Stimulated activated CD8-positive, alpha-beta memory T cell treated with anti-CD3 and anti-CD28 coated beads, Interleukin-7, amount 100 ng/mL, for 24 hours (primary cell): ENCODE data around the gene LTBP3.
A peak's percentile ranks its signal among the peaks of the same experiment; 100 is the strongest.

Experiments
- DNase-seq: peaks from one replicate; pipeline ENCODE4 v3.0.0-alpha.2; 2020; ENCODE audit warnings: low read depth

The LTBP3 gene

GRCh38 chr11:65506772-65507505 lies 51.2 kb downstream of the LTBP3 start:
- no peak for DNase-seq

GRCh38 chr11:65506290-65506771 lies 51.8 kb downstream of the LTBP3 start:
- no peak for DNase-seq

DNA sequence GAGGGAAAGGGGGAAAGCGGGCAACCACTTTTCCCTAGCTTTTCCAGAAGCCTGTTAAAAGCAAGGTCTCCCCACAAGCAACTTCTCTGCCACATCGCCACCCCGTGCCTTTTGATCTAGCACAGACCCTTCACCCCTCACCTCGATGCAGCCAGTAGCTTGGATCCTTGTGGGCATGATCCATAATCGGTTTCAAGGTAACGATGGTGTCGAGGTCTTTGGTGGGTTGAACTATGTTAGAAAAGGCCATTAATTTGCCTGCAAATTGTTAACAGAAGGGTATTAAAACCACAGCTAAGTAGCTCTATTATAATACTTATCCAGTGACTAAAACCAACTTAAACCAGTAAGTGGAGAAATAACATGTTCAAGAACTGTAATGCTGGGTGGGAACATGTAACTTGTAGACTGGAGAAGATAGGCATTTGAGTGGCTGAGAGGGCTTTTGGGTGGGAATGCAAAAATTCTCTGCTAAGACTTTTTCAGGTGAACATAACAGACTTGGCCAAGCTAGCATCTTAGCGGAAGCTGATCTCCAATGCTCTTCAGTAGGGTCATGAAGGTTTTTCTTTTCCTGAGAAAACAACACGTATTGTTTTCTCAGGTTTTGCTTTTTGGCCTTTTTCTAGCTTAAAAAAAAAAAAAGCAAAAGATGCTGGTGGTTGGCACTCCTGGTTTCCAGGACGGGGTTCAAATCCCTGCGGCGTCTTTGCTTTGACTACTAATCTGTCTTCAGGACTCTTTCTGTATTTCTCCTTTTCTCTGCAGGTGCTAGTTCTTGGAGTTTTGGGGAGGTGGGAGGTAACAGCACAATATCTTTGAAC lies 52.5 kb downstream of the LTBP3 start:
- DNase-seq = no peak

GRCh38 chr11:65504674-65505465 lies 53.3 kb downstream of the LTBP3 start:
- DNase-seq = no peak

DNA sequence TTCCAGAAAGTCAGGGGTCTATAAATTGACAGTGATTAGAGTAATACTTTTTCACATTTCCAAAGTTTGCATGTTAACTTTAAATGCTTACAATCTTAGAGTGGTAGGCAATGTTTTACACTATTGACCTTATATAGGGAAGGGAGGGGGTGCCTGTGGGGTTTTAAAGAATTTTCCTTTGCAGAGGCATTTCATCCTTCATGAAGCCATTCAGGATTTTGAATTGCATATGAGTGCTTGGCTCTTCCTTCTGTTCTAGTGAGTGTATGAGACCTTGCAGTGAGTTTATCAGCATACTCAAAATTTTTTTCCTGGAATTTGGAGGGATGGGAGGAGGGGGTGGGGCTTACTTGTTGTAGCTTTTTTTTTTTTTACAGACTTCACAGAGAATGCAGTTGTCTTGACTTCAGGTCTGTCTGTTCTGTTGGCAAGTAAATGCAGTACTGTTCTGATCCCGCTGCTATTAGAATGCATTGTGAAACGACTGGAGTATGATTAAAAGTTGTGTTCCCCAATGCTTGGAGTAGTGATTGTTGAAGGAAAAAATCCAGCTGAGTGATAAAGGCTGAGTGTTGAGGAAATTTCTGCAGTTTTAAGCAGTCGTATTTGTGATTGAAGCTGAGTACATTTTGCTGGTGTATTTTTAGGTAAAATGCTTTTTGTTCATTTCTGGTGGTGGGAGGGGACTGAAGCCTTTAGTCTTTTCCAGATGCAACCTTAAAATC lies 54.0 kb downstream of the LTBP3 start:
- DNase-seq = no peak

GRCh38 chr11:65503368-65503948 lies 54.7 kb downstream of the LTBP3 start:
- DNase-seq = no peak

- no peak for DNase-seq
Observed at GRCh38 chr11:65502555-65503367, 55.4 kb downstream of the LTBP3 start.

GRCh38 chr11:65502274-65502554 lies 55.9 kb downstream of the LTBP3 start:
- no peak for DNase-seq

GRCh38 chr11:65501472-65502273 lies 56.5 kb downstream of the LTBP3 start:
- no peak for DNase-seq

- DNase-seq = no peak
Observed at GRCh38 chr11:65501186-65501471, 57.0 kb downstream of the LTBP3 start.

DNA sequence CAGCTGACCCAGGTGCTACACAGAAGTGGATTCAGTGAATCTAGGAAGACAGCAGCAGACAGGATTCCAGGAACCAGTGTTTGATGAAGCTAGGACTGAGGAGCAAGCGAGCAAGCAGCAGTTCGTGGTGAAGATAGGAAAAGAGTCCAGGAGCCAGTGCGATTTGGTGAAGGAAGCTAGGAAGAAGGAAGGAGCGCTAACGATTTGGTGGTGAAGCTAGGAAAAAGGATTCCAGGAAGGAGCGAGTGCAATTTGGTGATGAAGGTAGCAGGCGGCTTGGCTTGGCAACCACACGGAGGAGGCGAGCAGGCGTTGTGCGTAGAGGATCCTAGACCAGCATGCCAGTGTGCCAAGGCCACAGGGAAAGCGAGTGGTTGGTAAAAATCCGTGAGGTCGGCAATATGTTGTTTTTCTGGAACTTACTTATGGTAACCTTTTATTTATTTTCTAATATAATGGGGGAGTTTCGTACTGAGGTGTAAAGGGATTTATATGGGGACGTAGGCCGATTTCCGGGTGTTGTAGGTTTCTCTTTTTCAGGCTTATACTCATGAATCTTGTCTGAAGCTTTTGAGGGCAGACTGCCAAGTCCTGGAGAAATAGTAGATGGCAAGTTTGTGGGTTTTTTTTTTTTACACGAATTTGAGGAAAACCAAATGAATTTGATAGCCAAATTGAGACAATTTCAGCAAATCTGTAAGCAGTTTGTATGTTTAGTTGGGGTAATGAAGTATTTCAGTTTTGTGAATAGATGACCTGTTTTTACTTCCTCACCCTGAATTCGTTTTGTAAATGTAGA lies 57.6 kb downstream of the LTBP3 start:
- no peak for DNase-seq

DNA sequence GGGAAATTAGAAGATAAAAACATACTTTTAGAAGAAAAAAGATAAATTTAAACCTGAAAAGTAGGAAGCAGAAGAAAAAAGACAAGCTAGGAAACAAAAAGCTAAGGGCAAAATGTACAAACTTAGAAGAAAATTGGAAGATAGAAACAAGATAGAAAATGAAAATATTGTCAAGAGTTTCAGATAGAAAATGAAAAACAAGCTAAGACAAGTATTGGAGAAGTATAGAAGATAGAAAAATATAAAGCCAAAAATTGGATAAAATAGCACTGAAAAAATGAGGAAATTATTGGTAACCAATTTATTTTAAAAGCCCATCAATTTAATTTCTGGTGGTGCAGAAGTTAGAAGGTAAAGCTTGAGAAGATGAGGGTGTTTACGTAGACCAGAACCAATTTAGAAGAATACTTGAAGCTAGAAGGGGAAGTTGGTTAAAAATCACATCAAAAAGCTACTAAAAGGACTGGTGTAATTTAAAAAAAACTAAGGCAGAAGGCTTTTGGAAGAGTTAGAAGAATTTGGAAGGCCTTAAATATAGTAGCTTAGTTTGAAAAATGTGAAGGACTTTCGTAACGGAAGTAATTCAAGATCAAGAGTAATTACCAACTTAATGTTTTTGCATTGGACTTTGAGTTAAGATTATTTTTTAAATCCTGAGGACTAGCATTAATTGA lies 58.3 kb downstream of the LTBP3 start:
- no peak for DNase-seq

- DNase-seq = peak; percentile 79
Observed at GRCh38 chr11:65498977-65499712, 59.0 kb downstream of the LTBP3 start, which contains the start of gene MALAT1. Gene MALAT1, plus strand, starts transcription at chr11:65499045.

GRCh38 chr11:65498727-65498976 lies 59.5 kb downstream of the LTBP3 start:
- DNase-seq = no peak

- DNase-seq = no peak
Observed at GRCh38 chr11:65498042-65498726, 60.0 kb downstream of the LTBP3 start.

DNA sequence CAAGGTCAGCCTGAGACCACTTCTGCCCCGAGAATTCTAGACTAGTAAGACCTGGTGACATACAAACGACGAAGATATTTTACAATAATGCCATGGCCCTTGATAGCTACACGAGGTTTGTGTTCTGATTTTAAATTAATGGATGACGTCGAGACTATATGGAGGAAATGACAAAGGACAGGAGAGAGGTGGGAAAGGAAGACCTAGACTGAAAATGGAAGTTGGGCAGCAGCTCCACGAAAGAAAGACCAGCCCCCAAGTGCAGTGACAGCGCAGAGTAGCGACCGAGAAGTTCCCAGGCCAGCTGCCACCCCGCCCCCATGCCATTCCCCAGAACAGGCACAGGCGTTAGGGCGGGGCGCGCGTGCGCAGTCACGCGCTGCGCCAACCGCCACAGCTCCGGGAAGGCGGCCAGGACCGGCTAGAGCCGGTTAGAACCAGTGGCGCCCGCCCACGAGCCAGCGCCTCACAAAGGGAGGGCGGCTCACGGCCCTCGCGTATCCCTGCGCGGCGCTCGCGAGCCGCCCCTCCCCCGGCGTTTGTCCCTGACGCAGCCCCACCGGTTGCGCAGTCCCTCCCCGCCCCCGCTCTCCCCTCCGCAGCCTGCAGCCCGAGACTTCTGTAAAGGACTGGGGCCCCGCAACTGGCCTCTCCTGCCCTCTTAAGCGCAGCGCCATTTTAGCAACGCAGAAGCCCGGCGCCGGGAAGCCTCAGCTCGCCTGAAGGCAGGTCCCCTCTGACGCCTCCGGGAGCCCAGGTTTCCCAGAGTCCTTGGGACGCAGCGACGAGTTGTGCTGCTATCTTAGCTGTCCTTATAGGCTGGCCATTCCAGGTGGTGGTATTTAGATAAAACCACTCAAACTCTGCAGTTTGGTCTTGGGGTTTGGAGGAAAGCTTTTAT lies 60.8 kb downstream of the LTBP3 start:
- peak; percentile 96 for DNase-seq
